Mucosa of descending colon (tissue), 3 donors: ENCODE measurements around the gene ZNF324. TPM values are rescaled to one million over a fixed set of nuclear protein-coding genes. Genes with fewer than 3 reads are reported as not detected.

ENCODE experiments used
- ATAC-seq: fragments of 200-7000 bp; cut with Tn5 transposase; one replicate; pipeline ENCODE4 v1.9.1; 2020; ENCODE audit warnings: mild to moderate bottlenecking, moderate library complexity
- DNase-seq, 3 donors: peaks; one replicate each; pipeline ENCODE4 v3.0.0-alpha.2; 2020
- H3K36me3 ChIP-seq: fragments of 200-600 bp; one replicate; pipeline ENCODE4 v1.8.0; 2021; ENCODE audit warnings: low read depth, mild to moderate bottlenecking
- H3K4me1 ChIP-seq: fragments of 200-600 bp; one replicate; pipeline ENCODE4 v1.8.0; 2021; ENCODE audit warnings: low read depth, mild to moderate bottlenecking
- H3K4me3 ChIP-seq: fragments of 200-600 bp; one replicate; pipeline ENCODE4 v1.8.0; 2021; ENCODE audit warnings: mild to moderate bottlenecking
- H3K9me3 ChIP-seq: fragments of 200-600 bp; one replicate; pipeline ENCODE4 v1.8.0; 2021; ENCODE audit warnings: mild to moderate bottlenecking
- CTCF ChIP-seq: fragments of 200-600 bp; IDR thresholded peaks from one replicate; pipeline ENCODE4 v1.8.0; 2022; ENCODE audit warnings: antibody characterized with exemption, mild to moderate bottlenecking
- intact Hi-C, 2 donors: fragments of 100-400 bp; cut with DNase I in 1 of 2; cut with micrococcal nuclease in 1 of 2; formaldehyde crosslinking; loops; one replicate each; pipeline versions ENCODE4 v1.11.0 to v1.11.1; 2022; cut with DNase I, micrococcal nuclease
- total RNA-seq, 3 donors: library from RNA; stranded (reverse); fragmentation: NEBNext Ultra II Directional in 2 of 3; extraction: Animal tissue kit (Norgen Biotek cat#: 25700) in 2 of 3; gene quantifications; one replicate each; pipeline versions ENCODE4 v1.2.1 to v1.2.4, GENCODE V29; 2021 to 2023
- donor health status: DM: no; HTN: no; CAD: no; lungs with moderate emphysema.
- donor health status: DM: no; HTN: no; CAD: no.
- donor health status: DM: no; HTN: yes; CAD: no.

Gene ZNF324
- total RNA-seq, 3 donors from 2014 or later, result 10.1 to 14.8 (median 12.9) TPM

GRCh38 chr19:58520257-58520599, 53.3 kb downstream of the ZNF324 start:
- no peak for ATAC-seq
- TF ChIP-seq CTCF, result no peak
- no peak for DNase-seq
- intact Hi-C loops, result no loop called here
- H3K4me1 ChIP-seq, result peaks cover 21% of the 10 kb centered on the region
- no peaks in the 10 kb centered on the region for H3K9me3 ChIP-seq
- peak overlapping the region; percentile 43 for H3K4me3 ChIP-seq
- H3K36me3 ChIP-seq, result no peaks in the 10 kb centered on the region

DNA sequence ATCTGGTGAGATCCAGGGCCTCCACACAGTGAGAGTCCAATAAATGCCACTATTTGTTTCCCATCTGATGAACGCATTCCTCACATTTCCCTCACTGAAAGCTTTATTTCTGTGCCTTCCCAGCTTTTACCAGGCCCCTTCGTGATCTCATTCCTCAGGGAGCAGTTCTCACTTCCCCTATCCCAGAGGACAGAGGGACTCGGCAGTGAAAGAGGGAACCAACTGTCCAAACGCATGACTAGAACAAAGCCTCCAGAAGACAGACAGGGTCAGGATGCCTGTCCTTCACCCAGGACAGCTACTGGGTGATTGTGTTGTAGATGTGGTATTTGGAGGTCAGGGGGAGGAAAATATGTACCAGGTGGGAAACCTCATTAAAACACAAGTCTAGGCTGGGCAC, 54.8 kb downstream of the ZNF324 start:
- TF ChIP-seq CTCF, result no peak
- intact Hi-C loops, result no loop called here
- no peaks in the 10 kb centered on the region for H3K9me3 ChIP-seq
- DNase-seq (no peak), ATAC-seq (no peak)
- H3K4me1 ChIP-seq, result peaks cover 21% of the 10 kb centered on the region
- no peaks in the 10 kb centered on the region for H3K36me3 ChIP-seq
- H3K4me3 ChIP-seq, result no peak overlapping the region

- Histone ChIP-seq H3K4me1 (peaks cover 16% of the 10 kb centered on the region), H3K4me3 (no peak overlapping the region), H3K36me3 (no peaks in the 10 kb centered on the region), H3K9me3 (no peaks in the 10 kb centered on the region)
- DNase-seq (no peak), ATAC-seq (no peak)
- no peak for TF ChIP-seq CTCF
- intact Hi-C loops, result no loop called here
These were observed 55.8 kb downstream of the ZNF324 start for GRCh38 chr19:58522709-58523108.

Other genes with a start within 250 kb of the ZNF324 start
- 10 to 100 TPM; 12.1 to 30.5 (median 27.6) TPM for gene ZNF544, start 238.2 kb upstream of the ZNF324 start, total RNA-seq
- gene ZNF8, start 188.1 kb upstream of the ZNF324 start, total RNA-seq, result 1 to 10 TPM; 3.6 to 7.9 (median 3.8) TPM
- 10 to 100 TPM; 25.0 to 31.7 (median 30.0) TPM for gene ERVK3-1, start 161.7 kb upstream of the ZNF324 start, total RNA-seq
- gene ZSCAN22, start 140.1 kb upstream of the ZNF324 start, total RNA-seq, result 1 to 10 TPM; 2.4 to 5.4 (median 3.2) TPM
- 1 to 10 TPM; 2.0 to 3.7 (median 2.7) TPM for gene A1BG, start 113.6 kb upstream of the ZNF324 start, total RNA-seq
- gene ZNF497, start 104.3 kb upstream of the ZNF324 start, total RNA-seq, result 1 to 10 TPM; 1.1 to 1.9 (median 1.2) TPM
- gene ZNF837, start 86.0 kb upstream of the ZNF324 start, total RNA-seq, result 1 to 10 TPM; 1.5 to 3.3 (median 2.5) TPM
- gene RPS5, start 79.8 kb upstream of the ZNF324 start, total RNA-seq, result 100 to 1,000 TPM; 692 to 768 (median 754) TPM
- gene RNF225, start 71.4 kb upstream of the ZNF324 start, total RNA-seq, result not detected
- gene ZNF584, start 58.4 kb upstream of the ZNF324 start, total RNA-seq, result 10 to 100 TPM in 1 of 3 donors, 1 to 10 TPM in 2; 5.4 to 15.0 (median 6.9) TPM
- 1 to 10 TPM; 1.5 to 9.8 (median 5.6) TPM for gene ZNF132, start 26.9 kb upstream of the ZNF324 start, total RNA-seq
- 1 to 10 TPM; 5.3 to 8.2 (median 6.8) TPM for gene ZNF324B, start 15.5 kb upstream of the ZNF324 start, total RNA-seq
- 10 to 100 TPM in 2 of 3 donors, 1 to 10 TPM in 1; 9.4 to 12.6 (median 10.6) TPM for gene ZNF446, start 9.3 kb downstream of the ZNF324 start, total RNA-seq
- 1 to 10 TPM; 1.6 to 7.1 (median 3.9) TPM for gene SLC27A5, start 44.9 kb downstream of the ZNF324 start, total RNA-seq
- 10 to 100 TPM; 12.1 to 16.7 (median 13.4) TPM for gene ZBTB45, start 52.7 kb downstream of the ZNF324 start, total RNA-seq
- gene TRIM28, start 77.0 kb downstream of the ZNF324 start, total RNA-seq, result 100 to 1,000 TPM; 180 to 308 (median 202) TPM
- gene CHMP2A, start 88.0 kb downstream of the ZNF324 start, total RNA-seq, result 100 to 1,000 TPM; 125 to 231 (median 195) TPM
- 100 to 1,000 TPM in 1 of 3 donors, 10 to 100 TPM in 2; 49.4 to 101 (median 66.7) TPM for gene UBE2M, start 91.5 kb downstream of the ZNF324 start, total RNA-seq
- 10 to 100 TPM; 30.4 to 43.3 (median 36.1) TPM for gene MZF1, start 106.3 kb downstream of the ZNF324 start, total RNA-seq